Activated B cell treated with CpG ODN at 0.5 μM for 24 hours (primary cell): ENCODE data around the gene DGLUCY. TPM values are rescaled to one million over a fixed set of nuclear protein-coding genes. Genes with fewer than 3 reads are reported as not detected.

ENCODE experiments used
- ATAC-seq: fragments of 200-7000 bp; cut with Tn5 transposase; one replicate; pipeline ENCODE4 v1.10.0; 2021; ENCODE audit warnings: low read depth, mild to moderate bottlenecking, moderate library complexity
- CTCF ChIA-PET: fragments of 350-600 bp; sonication (Branson Sonifier 250); formaldehyde crosslinking; loops from one replicate; lab custom pipeline; 2021; ENCODE audit warnings: antibody characterized with exemption; lab: Charles Lee
- POLR2A ChIA-PET: fragments of 350-600 bp; sonication (Branson Sonifier 250); formaldehyde crosslinking; loops from one replicate; lab custom pipeline; 2021; ENCODE audit warnings: antibody characterized with exemption; lab: Charles Lee
- DNase-seq: peaks from one replicate; pipeline ENCODE4 v3.0.0; 2022
- H3K27ac Mint-ChIP-seq: one replicate; pipeline ENCODE4 v1.8.0; 2020; ENCODE audit warnings: mixed read lengths
- H3K27me3 Mint-ChIP-seq: one replicate; pipeline ENCODE4 v1.8.0; 2021; ENCODE audit warnings: mixed read lengths
- H3K36me3 Mint-ChIP-seq: one replicate; pipeline ENCODE4 v1.8.0; 2021; ENCODE audit warnings: low read depth, mixed read lengths
- H3K4me1 Mint-ChIP-seq: one replicate; pipeline ENCODE4 v1.8.0; 2021; ENCODE audit warnings: mixed read lengths
- H3K4me3 Mint-ChIP-seq: one replicate; pipeline ENCODE4 v1.8.0; 2020; ENCODE audit warnings: mild to moderate bottlenecking, mixed read lengths
- H3K9me3 Mint-ChIP-seq: one replicate; pipeline ENCODE4 v1.8.0; 2020; ENCODE audit warnings: mixed read lengths
- CTCF ChIP-seq: fragments of 200-600 bp; IDR thresholded peaks from one replicate; pipeline ENCODE4 v1.8.0; 2022; ENCODE audit warnings: antibody characterized with exemption, mild to moderate bottlenecking
- intact Hi-C: fragments of 100-400 bp; cut with micrococcal nuclease; formaldehyde crosslinking; loops from one replicate; pipeline ENCODE4 v1.15.1; 2024
- total RNA-seq: library from RNA; stranded (reverse); gene quantifications from 2 replicates; pipeline ENCODE4 v1.2.3, GENCODE V29; 2022

The DGLUCY gene
- total RNA-seq, 1 donor from 2014 or later: 92.7 TPM

- peaks cover 42% of the 10 kb centered on the region for H3K4me1 Mint-ChIP-seq
- intact Hi-C loops: loop anchor here (1.0 to 5.0 kb wide), 4 partner anchors 12 to 37 kb away; no protein-coding TSS in a partner anchor
- no peak for TF ChIP-seq CTCF
- ATAC-seq (no peak), DNase-seq (no peak)
- POLR2A ChIA-PET: interaction anchor here (1.5 kb wide), 1 partner anchor 25 kb away, joined by 5 read pairs; no protein-coding TSS in a partner anchor
- no peaks in the 10 kb centered on the region for H3K36me3 Mint-ChIP-seq
- H3K4me3 Mint-ChIP-seq: peak overlapping the region; percentile 76
- CTCF ChIA-PET: no interaction called here
- peak overlapping the region; percentile 41 for H3K27ac Mint-ChIP-seq
- H3K9me3 Mint-ChIP-seq: no peaks in the 10 kb centered on the region
- H3K27me3 Mint-ChIP-seq: no peaks in the 10 kb centered on the region
Observed at GRCh38 chr14:91253795-91254323, 140.0 kb downstream of the DGLUCY start.

- ChIA-PET POLR2A (interaction anchor here (1.5 kb wide), 1 partner anchor 26 kb away, joined by 5 read pairs; no protein-coding TSS in a partner anchor), CTCF (interaction anchor here (1.2 kb wide), 1 partner anchor 77 kb away, joined by 4 read pairs; no protein-coding TSS in a partner anchor)
- DNase-seq: no peak
- H3K4me1 Mint-ChIP-seq: peaks cover 42% of the 10 kb centered on the region
- peak overlapping the region; percentile 41 for H3K27ac Mint-ChIP-seq
- H3K27me3 Mint-ChIP-seq: no peaks in the 10 kb centered on the region
- no peak for TF ChIP-seq CTCF
- no peaks in the 10 kb centered on the region for H3K36me3 Mint-ChIP-seq
- H3K4me3 Mint-ChIP-seq: peak overlapping the region; percentile 76
- intact Hi-C loops: loop anchor here (1.0 to 5.0 kb wide), 3 partner anchors 26 to 37 kb away; no protein-coding TSS in a partner anchor
- H3K9me3 Mint-ChIP-seq: no peaks in the 10 kb centered on the region
- ATAC-seq: no peak
Observed at GRCh38 chr14:91254461-91254860, 140.6 kb downstream of the DGLUCY start.

- H3K27me3 Mint-ChIP-seq: no peaks in the 10 kb centered on the region
- DNase-seq: no peak
- H3K4me3 Mint-ChIP-seq: no peak overlapping the region
- CTCF ChIA-PET: interaction anchor here (1.2 kb wide), 1 partner anchor 78 kb away, joined by 4 read pairs; no protein-coding TSS in a partner anchor
- POLR2A ChIA-PET: interaction anchor here (1.5 to 2.9 kb wide), 2 partner anchors 11 to 26 kb away, joined by 5 to 18 read pairs; partner anchors contain the start of gene GPR68
- no peak for TF ChIP-seq CTCF
- intact Hi-C loops: loop anchor here (2.0 kb wide), 1 partner anchor 32 kb away; no protein-coding TSS in a partner anchor
- no peaks in the 10 kb centered on the region for H3K36me3 Mint-ChIP-seq
- H3K27ac Mint-ChIP-seq: peak overlapping the region; percentile 22
- peaks cover 35% of the 10 kb centered on the region for H3K4me1 Mint-ChIP-seq
- ATAC-seq: no peak
- H3K9me3 Mint-ChIP-seq: no peaks in the 10 kb centered on the region
Observed at GRCh38 chr14:91255026-91255695, 141.3 kb downstream of the DGLUCY start.

- no peak overlapping the region for H3K4me3 Mint-ChIP-seq
- no peak for ATAC-seq
- H3K9me3 Mint-ChIP-seq: no peaks in the 10 kb centered on the region
- POLR2A ChIA-PET: interaction anchor here (2.9 kb wide), 1 partner anchor 13 kb away, joined by 18 read pairs; the partner anchor contains the start of gene GPR68
- H3K27ac Mint-ChIP-seq: no peak overlapping the region
- no peak for TF ChIP-seq CTCF
- no peaks in the 10 kb centered on the region for H3K27me3 Mint-ChIP-seq
- no peaks in the 10 kb centered on the region for H3K36me3 Mint-ChIP-seq
- intact Hi-C loops: no loop called here
- CTCF ChIA-PET: no interaction called here
- peaks cover 25% of the 10 kb centered on the region for H3K4me1 Mint-ChIP-seq
- no peak for DNase-seq
Observed at GRCh38 chr14:91256661-91257060, 142.8 kb downstream of the DGLUCY start.
